CD4-positive, alpha-beta T cell treated with Interferon alpha-2 for 1 hour (primary cell): ENCODE measurements around the gene PCDHGA11.
"Not testable (repeated sequence)": the region's sequence is repeated elsewhere in the genome, so short reads cannot be mapped to it uniquely, and the experiment has no call there.

ENCODE experiments used
- DNase-seq, 2 donors: peaks; one replicate each; pipeline ENCODE4 v3.0.0-alpha.2; 2020 to 2022

The PCDHGA11 gene

GRCh38 chr5:141399555-141400258, 21.1 kb upstream of the PCDHGA11 start:
- no peak for DNase-seq

GRCh38 chr5:141402553-141403243, 18.2 kb upstream of the PCDHGA11 start, which contains the start of gene PCDHGA9:
PCDHGA9 (plus strand) TSS chr5:141402778; CDS start chr5:141402953, 175 bp downstream.
- DNase-seq, result peak in 1 of 2 donors; percentile 31

GRCh38 chr5:141403387-141403786, 17.5 kb upstream of the PCDHGA11 start:
- no peak for DNase-seq

- peak in 1 of 2 donors; percentile 51 for DNase-seq
Measured at GRCh38 chr5:141407790-141408505, 12.9 kb upstream of the PCDHGA11 start, which contains the start of gene PCDHGB6. PCDHGB6 (plus strand) TSS chr5:141408021; CDS start chr5:141408203, 182 bp downstream.

- no peak for DNase-seq
Measured at GRCh38 chr5:141409598-141410306, 11.1 kb upstream of the PCDHGA11 start.

- no peak for DNase-seq
Measured at GRCh38 chr5:141411575-141411974, 9.3 kb upstream of the PCDHGA11 start.

- peak; percentile 50 to 67 for DNase-seq
Measured at GRCh38 chr5:141412854-141413539, 7.9 kb upstream of the PCDHGA11 start, which contains the start of gene PCDHGA10. PCDHGA10 (plus strand) TSS chr5:141412987; CDS start chr5:141413176, 189 bp downstream.

GRCh38 chr5:141413540-141414069, 7.2 kb upstream of the PCDHGA11 start:
- DNase-seq, result no peak

- DNase-seq, result not testable (repeated sequence)
Measured at GRCh38 chr5:141414548-141415274, 6.1 kb upstream of the PCDHGA11 start.

- DNase-seq, result not testable (repeated sequence)
Measured at GRCh38 chr5:141415275-141415618, 5.6 kb upstream of the PCDHGA11 start.

- peak; percentile 46 to 48 for DNase-seq
Measured at GRCh38 chr5:141417494-141418172, 3.2 kb upstream of the PCDHGA11 start, which contains the start of gene PCDHGB7. PCDHGB7 (plus strand) TSS chr5:141417677; CDS start chr5:141417860, 183 bp downstream.

GRCh38 chr5:141419074-141419880, 1.6 kb upstream of the PCDHGA11 start:
- DNase-seq, result no peak

GRCh38 chr5:141421489-141421855, 621 bp downstream of the PCDHGA11 start:
- DNase-seq, result no peak

GRCh38 chr5:141422742-141423291, 2.0 kb downstream of the PCDHGA11 start:
- no peak for DNase-seq

GRCh38 chr5:141427783-141428426, 7.1 kb downstream of the PCDHGA11 start:
- no peak for DNase-seq

- peak; percentile 29 to 38 for DNase-seq
Measured at GRCh38 chr5:141430332-141431113, 9.7 kb downstream of the PCDHGA11 start, which contains the start of gene PCDHGA12. PCDHGA12 (plus strand) TSS chr5:141430507; CDS start chr5:141430760, 253 bp downstream.

GRCh38 chr5:141431286-141431685, 10.4 kb downstream of the PCDHGA11 start:
- no peak for DNase-seq

GRCh38 chr5:141432308-141432707, 11.5 kb downstream of the PCDHGA11 start:
- DNase-seq, result not testable (repeated sequence)
